Tibial nerve (tissue), 4 donors: ENCODE measurements around the gene MED13L.

Experiments used
- CTCF ChIP-seq, 5 experiments: fragments of 200-600 bp in 3 of 5; fragments of 450-650 bp in 2 of 5; sonication (generic) in 3 of 5; IDR thresholded peaks; one replicate each; pipeline ENCODE4 v1.5.1; 2016 to 2019; ENCODE audit warnings: antibody characterized with exemption in 5 of 5, mild to moderate bottlenecking in 3 of 5, moderate library complexity in 2 of 5
- EP300 ChIP-seq, 2 donors: sonication (generic); formaldehyde crosslinking; IDR thresholded peaks; one replicate each; pipeline ENCODE4 v1.6.1; 2017; ENCODE audit warnings: antibody characterized with exemption in 2 of 2, mild to moderate bottlenecking in 1 of 2
- POLR2A ChIP-seq, 2 donors: fragments of 450-650 bp; IDR thresholded peaks; one replicate each; pipeline ENCODE4 v1.6.1; 2017; ENCODE audit warnings: antibody characterized with exemption in 2 of 2, mild to moderate bottlenecking in 2 of 2, moderate library complexity in 2 of 2

GRCh38 chr12:116323406-116324386 is 46.2 kb upstream of the MED13L start:
- TF ChIP-seq POLR2A (IDR thresholded peaks at IDR 0.05) (no peak), CTCF (IDR thresholded peaks at IDR 0.05) (no peak), EP300 (IDR thresholded peaks at IDR 0.05) (no peak)
